Right lobe of liver (tissue), 6 donors: ENCODE measurements around the gene LPCAT1. TPM values are rescaled to one million over a fixed set of nuclear protein-coding genes. Genes with fewer than 3 reads are reported as not detected.

Source experiments
- ATAC-seq, 4 donors: fragments of 200-7000 bp; cut with Tn5 transposase; one replicate each; pipeline ENCODE4 v1.9.1; 2020; ENCODE audit warnings: mild to moderate bottlenecking in 4 of 4, moderate library complexity in 4 of 4
- DNase-seq, 3 donors: peaks; one replicate each; pipeline ENCODE4 v3.0.0-alpha.2; 2020
- H3K27ac ChIP-seq, 3 donors: fragments of 200-600 bp; one replicate each; pipeline ENCODE4 v1.8.0; 2022
- H3K27me3 ChIP-seq, 2 donors: fragments of 200-600 bp; one replicate each; pipeline ENCODE4 v1.8.0; 2022
- H3K36me3 ChIP-seq, 4 donors: fragments of 200-600 bp; sonication (generic) in 1 of 4; one replicate each; pipeline versions ENCODE4 v1.5.1 to v1.8.0; 2017 to 2022; ENCODE audit warnings: control low read depth in 1 of 4
- H3K4me1 ChIP-seq, 4 donors: fragments of 200-600 bp; sonication (generic) in 1 of 4; one replicate each; pipeline versions ENCODE4 v1.5.1 to v1.8.0; 2017 to 2022; ENCODE audit warnings: control low read depth in 1 of 4
- H3K4me3 ChIP-seq, 3 donors: fragments of 200-600 bp; one replicate each; pipeline ENCODE4 v1.8.0; 2022
- H3K9me3 ChIP-seq, 4 donors: fragments of 200-600 bp; sonication (generic) in 1 of 4; one replicate each; pipeline versions ENCODE4 v1.5.1 to v1.8.0; 2017 to 2022; ENCODE audit warnings: control low read depth in 1 of 4
- POLR2A ChIP-seq: fragments of 450-650 bp; IDR thresholded peaks from one replicate; pipeline ENCODE4 v1.6.1; 2017; ENCODE audit warnings: antibody characterized with exemption, mild to moderate bottlenecking
- WGBS: methylation state at CpG from one replicate; pipeline ENCODE4 v1.1.6; 2018; ENCODE audit warnings: low coverage, low lambda C conversion rate; ENCODE audit not compliant: insufficient coverage; ENCODE audit errors: missing lambda C conversion rate; 5-methylcytosine and 5-hydroxymethylcytosine counted together
- intact Hi-C, 2 donors: fragments of 100-400 bp; cut with DNase I; formaldehyde crosslinking; loops; one replicate each; pipeline versions ENCODE4 v1.11.2 to v1.14.1; 2022
- total RNA-seq, 6 experiments: library from RNA; depleted of rRNA in 2 of 6; stranded (reverse); fragments of >200 nt in 2 of 6; fragmentation: NEBNext Ultra II Directional in 3 of 6; extraction: Animal tissue kit (Norgen Biotek cat#: 25700) in 3 of 6; gene quantifications; one replicate each; pipeline versions ENCODE4 v1.1.0 to v1.2.4, GENCODE V29; 2016 to 2023
- TF ChIP-seq, protein P1 (sequence below), 4 donors: fragments of 200-600 bp in 3 of 4; fragments of 450-650 bp in 1 of 4; IDR thresholded peaks; one replicate each; pipeline versions ENCODE4 v1.5.1 to v1.8.0; 2016 to 2022; ENCODE audit warnings: antibody characterized with exemption in 4 of 4, mild to moderate bottlenecking in 2 of 4
- donor health status: DM: no; HTN: yes; CAD: no.
- donor health status: DM: no; HTN: no; CAD: no.
- donor health status: DM: no; HTN: no; CAD: no.
- donor health status: DM: no; HTN: yes; CAD: no.
- donor health status: DM: no; HTN: yes; CAD: no.

The LPCAT1 gene
- total RNA-seq, 6 experiments from 2014 or later: 6.9 to 38.6 (median 13.1) TPM

DNA sequence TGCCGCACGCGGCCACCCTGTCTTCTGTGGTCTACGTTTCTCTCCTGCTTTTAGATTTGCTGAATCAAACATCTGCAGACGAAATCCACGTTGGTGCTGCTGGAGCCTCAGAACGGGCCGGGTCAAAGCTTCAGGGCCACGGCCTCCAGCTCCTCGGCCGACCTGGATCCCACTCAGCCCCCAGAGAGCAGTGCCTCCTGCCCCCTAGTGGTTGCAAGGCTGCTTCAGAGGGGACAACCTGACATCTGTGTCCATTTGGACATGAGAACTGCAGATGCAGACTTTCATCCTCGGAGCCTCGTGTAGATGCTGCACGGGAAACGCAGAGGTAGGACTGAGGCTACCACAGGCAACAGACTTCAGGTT lies 55.5 kb downstream of the LPCAT1 start:
- TF ChIP-seq, protein P1, sequence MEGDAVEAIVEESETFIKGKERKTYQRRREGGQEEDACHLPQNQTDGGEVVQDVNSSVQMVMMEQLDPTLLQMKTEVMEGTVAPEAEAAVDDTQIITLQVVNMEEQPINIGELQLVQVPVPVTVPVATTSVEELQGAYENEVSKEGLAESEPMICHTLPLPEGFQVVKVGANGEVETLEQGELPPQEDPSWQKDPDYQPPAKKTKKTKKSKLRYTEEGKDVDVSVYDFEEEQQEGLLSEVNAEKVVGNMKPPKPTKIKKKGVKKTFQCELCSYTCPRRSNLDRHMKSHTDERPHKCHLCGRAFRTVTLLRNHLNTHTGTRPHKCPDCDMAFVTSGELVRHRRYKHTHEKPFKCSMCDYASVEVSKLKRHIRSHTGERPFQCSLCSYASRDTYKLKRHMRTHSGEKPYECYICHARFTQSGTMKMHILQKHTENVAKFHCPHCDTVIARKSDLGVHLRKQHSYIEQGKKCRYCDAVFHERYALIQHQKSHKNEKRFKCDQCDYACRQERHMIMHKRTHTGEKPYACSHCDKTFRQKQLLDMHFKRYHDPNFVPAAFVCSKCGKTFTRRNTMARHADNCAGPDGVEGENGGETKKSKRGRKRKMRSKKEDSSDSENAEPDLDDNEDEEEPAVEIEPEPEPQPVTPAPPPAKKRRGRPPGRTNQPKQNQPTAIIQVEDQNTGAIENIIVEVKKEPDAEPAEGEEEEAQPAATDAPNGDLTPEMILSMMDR (IDR thresholded peaks at IDR 0.05): peak; percentile 31 to 45 (median 36)
- no peak for TF ChIP-seq POLR2A
- peak in 2 of 3 donors; percentile 33 to 52 for DNase-seq
- Histone ChIP-seq H3K36me3 (peaks cover 0 to 4% (median 0%) of the 10 kb centered on the region in 4 donors), H3K9me3 (no peaks in the 10 kb centered on the region), H3K4me3 (no peak overlapping the region), H3K4me1 (peaks cover 0 to 6% (median 0%) of the 10 kb centered on the region in 4 donors), H3K27ac (no peak overlapping the region), H3K27me3 (no peaks in the 10 kb centered on the region)
- intact Hi-C loops: no loop called here
- WGBS: 71% methylated on average over 12 of the region's 15 CpGs
- ATAC-seq: no peak

DNA sequence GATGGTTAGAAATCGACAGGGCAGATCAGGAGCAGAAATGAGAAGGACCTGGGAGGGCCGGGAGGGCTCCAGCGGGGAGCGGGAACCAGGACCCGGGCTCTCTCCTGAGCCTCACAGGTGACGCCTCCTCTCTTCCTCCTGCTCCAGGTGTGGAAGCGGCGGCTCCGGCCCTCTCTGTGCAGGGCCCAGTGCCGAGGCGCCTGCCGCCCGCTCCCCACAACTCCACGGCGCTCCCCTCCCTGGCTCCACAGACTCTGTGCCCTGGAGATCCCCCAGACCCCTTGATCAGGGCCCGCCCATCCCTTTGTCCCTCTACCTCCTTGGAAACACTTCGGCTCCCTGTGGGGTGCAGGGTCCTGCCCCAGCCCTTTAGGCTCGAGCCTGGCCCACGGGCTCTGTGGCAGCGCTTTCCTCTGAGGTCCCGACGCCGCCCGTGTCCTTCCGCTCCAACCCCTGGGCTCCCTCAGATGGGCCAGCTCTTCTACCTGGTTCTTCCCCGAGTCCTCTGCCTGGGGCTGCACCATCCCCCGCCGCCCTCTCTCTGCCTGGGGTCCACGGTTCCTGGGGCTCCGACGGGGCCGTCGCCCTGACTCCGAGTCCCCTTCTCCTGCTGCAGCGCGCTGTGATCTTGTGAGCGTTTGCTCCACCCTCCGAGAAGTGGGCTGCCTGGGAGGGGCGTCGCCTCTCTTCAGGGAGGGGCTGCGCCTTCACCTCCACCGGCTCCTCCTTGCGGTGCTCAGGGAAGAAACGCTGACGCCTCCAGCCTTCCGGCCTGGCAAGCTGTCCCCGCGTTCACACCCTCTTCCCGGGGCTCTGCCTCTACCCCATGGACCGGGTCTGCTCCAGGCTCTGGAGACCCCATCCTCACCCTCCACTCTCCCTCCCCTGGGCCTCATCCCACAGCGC lies 56.2 kb downstream of the LPCAT1 start:
- Histone ChIP-seq H3K27me3 (no peaks in the 10 kb centered on the region), H3K9me3 (no peaks in the 10 kb centered on the region), H3K4me3 (no peak overlapping the region), H3K27ac (no peak overlapping the region), H3K36me3 (peaks cover 0 to 4% (median 0%) of the 10 kb centered on the region in 4 donors), H3K4me1 (peaks cover 0 to 6% (median 0%) of the 10 kb centered on the region in 4 donors)
- TF ChIP-seq, protein P1 (IDR thresholded peaks at IDR 0.05): no peak
- TF ChIP-seq POLR2A: no peak
- ATAC-seq (no peak), DNase-seq (peak in 2 of 3 donors; percentile 20 to 55)
- intact Hi-C loops: no loop called here
- WGBS: 95% methylated on average over 19 of the region's 51 CpGs

DNA sequence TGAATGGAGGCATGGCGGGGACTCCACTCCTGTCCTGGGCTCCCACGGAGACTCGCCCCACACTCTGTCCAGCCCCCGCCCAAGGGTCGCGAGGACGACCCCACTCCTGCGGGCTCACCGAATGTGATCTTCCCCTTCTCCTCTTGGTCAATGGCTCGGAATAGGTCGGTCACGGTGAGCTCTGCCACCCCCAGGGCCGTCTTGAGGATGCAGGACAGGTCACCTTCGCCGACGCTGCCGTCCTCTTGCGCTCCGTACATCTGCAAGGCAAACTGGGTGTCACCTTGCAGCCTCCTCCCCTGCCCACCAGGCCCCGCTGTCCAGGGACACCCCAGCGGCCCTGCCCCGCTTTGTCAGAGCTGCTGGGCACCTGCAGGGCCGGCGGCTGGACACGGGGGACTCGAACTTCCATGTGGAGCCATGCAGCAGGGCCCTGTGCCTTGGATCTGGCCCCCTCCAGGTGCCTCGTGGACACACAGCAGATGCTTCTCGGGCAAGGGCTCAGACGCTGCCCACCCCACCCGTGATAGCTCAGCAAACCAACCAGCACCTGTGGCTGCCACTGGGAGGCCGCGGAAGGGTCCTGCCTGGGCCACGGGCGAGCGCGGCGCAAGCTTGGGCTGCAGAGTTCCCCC lies 57.0 kb downstream of the LPCAT1 start:
- intact Hi-C loops: no loop called here
- H3K9me3 ChIP-seq: no peaks in the 10 kb centered on the region
- H3K27me3 ChIP-seq: no peaks in the 10 kb centered on the region
- H3K27ac ChIP-seq: no peak overlapping the region
- H3K4me3 ChIP-seq: no peak overlapping the region
- H3K36me3 ChIP-seq: peaks cover 0 to 4% (median 0%) of the 10 kb centered on the region in 4 donors
- no peak for ATAC-seq
- TF ChIP-seq, protein P1 (IDR thresholded peaks at IDR 0.05): no peak
- TF ChIP-seq POLR2A: no peak
- peak in 2 of 3 donors; percentile 21 to 51 for DNase-seq
- no CpG with 5 or more reads among the region's 37 CpGs for WGBS
- H3K4me1 ChIP-seq: peaks cover 0 to 6% (median 0%) of the 10 kb centered on the region in 4 donors

DNA sequence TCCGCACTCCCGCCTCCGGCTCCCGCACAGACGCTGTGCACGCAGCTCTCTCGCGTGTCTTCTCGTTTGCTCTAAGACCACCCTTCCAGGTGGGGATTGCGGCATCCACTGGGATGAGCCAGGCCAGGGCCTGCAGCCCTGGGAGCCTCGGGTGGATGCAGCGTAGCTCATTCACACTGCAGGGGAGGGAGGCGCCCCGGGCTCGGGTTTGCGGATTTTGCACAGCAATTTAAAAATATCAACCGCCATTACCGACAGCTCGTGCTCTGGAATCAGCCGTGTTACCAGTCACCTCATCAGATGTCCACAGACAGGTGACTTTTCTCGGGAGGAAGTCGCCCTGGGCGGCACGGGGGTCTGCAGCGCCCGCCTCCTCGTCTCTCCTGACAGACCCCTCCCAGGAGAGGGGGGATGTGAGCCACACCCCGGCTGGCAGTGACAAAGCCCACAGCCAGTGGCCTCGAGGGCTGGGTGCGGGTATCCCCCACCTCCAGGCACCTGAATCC lies 57.7 kb downstream of the LPCAT1 start:
- Histone ChIP-seq H3K4me3 (no peak overlapping the region), H3K4me1 (peaks cover 0 to 2% (median 0%) of the 10 kb centered on the region in 4 donors), H3K9me3 (no peaks in the 10 kb centered on the region), H3K36me3 (peaks cover 0 to 4% (median under 1%) of the 10 kb centered on the region in 4 donors), H3K27ac (no peak overlapping the region), H3K27me3 (no peaks in the 10 kb centered on the region)
- intact Hi-C loops: no loop called here
- DNase-seq: peak in 2 of 3 donors; percentile 16 to 46
- TF ChIP-seq, protein P1 (IDR thresholded peaks at IDR 0.05): no peak
- TF ChIP-seq POLR2A: no peak
- ATAC-seq: no peak
- no CpG with 5 or more reads among the region's 30 CpGs for WGBS
